Keratinocyte (primary cell): ENCODE results near the gene PDIA4.

Experiments used
- EZH2 ChIP-seq: IDR thresholded peaks from one replicate; pipeline ENCODE4 v1.6.1; 2012; ENCODE audit warnings: inconsistent platforms, mild to moderate bottlenecking, low read length, moderate library complexity
- TF ChIP-seq, protein P1 (sequence below), 3 experiments: IDR thresholded peaks in 1 of 3; conservative IDR thresholded peaks in 1 of 3; optimal IDR thresholded peaks in 1 of 3; 2 replicates in 2 of 3; 3 replicates in 1 of 3; pipeline versions ENCODE3 to v1.5.1; 2011; ENCODE audit warnings: low read length in 3 of 3, mild to moderate bottlenecking in 3 of 3, moderate library complexity in 2 of 3, control low read depth in 1 of 3, inconsistent platforms in 1 of 3; ENCODE audit not compliant: insufficient read depth in 2 of 3; ENCODE audit errors: extremely low read depth in 1 of 3

DNA sequence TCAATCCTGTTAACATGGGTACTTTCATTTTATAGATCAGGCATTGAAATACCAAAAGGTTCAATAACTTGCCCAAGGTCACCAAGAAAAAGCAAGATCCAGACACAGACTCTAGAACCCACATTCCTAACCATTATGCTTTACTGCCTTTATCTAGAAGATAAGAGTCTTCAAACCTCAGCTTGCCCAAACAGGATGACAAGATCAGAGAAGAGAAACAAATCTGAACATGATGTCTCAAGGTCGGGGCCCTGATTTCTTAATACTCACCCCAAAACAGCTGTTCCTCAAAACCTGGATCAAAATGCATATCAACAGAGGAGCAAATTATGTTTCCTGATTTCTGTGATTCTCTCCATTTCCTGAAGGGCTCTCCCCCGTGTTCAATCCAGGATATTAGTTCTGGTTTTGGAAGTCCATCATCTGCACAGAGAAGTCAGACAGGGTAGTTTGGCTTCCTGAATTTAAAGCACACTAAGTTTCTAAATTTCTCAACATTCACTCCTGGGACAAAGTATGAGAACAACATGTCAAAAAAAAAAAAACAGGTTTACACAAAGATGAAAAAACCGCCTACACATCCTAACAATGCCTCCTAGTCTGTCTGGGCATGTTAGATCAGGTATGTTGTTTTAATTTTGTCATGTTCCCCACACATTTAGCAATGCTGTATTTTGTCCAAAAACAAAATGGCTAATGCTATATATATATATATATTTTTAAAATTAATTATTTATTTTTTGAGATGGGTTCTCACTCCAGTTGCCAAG lies 46.0 kb upstream of the PDIA4 start:
- TF ChIP-seq, protein P1, sequence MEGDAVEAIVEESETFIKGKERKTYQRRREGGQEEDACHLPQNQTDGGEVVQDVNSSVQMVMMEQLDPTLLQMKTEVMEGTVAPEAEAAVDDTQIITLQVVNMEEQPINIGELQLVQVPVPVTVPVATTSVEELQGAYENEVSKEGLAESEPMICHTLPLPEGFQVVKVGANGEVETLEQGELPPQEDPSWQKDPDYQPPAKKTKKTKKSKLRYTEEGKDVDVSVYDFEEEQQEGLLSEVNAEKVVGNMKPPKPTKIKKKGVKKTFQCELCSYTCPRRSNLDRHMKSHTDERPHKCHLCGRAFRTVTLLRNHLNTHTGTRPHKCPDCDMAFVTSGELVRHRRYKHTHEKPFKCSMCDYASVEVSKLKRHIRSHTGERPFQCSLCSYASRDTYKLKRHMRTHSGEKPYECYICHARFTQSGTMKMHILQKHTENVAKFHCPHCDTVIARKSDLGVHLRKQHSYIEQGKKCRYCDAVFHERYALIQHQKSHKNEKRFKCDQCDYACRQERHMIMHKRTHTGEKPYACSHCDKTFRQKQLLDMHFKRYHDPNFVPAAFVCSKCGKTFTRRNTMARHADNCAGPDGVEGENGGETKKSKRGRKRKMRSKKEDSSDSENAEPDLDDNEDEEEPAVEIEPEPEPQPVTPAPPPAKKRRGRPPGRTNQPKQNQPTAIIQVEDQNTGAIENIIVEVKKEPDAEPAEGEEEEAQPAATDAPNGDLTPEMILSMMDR (optimal IDR thresholded peaks at IDR 0.05 in 1 of 3, IDR thresholded peaks at IDR 0.05 in 1 of 3, conservative IDR thresholded peaks at IDR 0.05 in 1 of 3; ENCODE audit: extremely low read depth in 1 of 3, insufficient read depth in 2 of 3, low read length in 3 of 3): no peak
- TF ChIP-seq EZH2: no peak
